ENCODE measurements around the gene HES2.

GRCh38 chr1:6441586-6441985 is 21.9 kb upstream of the HES2 start:
- no peak for TF ChIP-seq ZFP3 (CRISPR knock-in tag; IDR thresholded peaks at IDR 0.05)
- no peak for TF ChIP-seq RARB (CRISPR knock-in tag; IDR thresholded peaks at IDR 0.05)
- no peak for TF ChIP-seq ZNF565 (CRISPR knock-in tag; conservative IDR thresholded peaks at IDR 0.05; ENCODE audit: low read depth)
- no peak for TF ChIP-seq PATZ1 (CRISPR knock-in tag; IDR thresholded peaks at IDR 0.05; ENCODE audit: borderline replicate concordance)
- no peak for TF ChIP-seq CSDC2 (CRISPR knock-in tag; IDR thresholded peaks at IDR 0.05)
- TF ChIP-seq ISL1 (CRISPR knock-in tag; IDR thresholded peaks at IDR 0.05) = no peak
- TF ChIP-seq TOX (CRISPR knock-in tag; IDR thresholded peaks at IDR 0.05; ENCODE audit: borderline replicate concordance) = no peak
- TF ChIP-seq OSR1 (CRISPR knock-in tag; IDR thresholded peaks at IDR 0.05) = no peak
- TF ChIP-seq CREB5 (CRISPR knock-in tag; IDR thresholded peaks at IDR 0.05; ENCODE audit: low read depth) = no peak
- TF ChIP-seq ZC3H10 (CRISPR knock-in tag; IDR thresholded peaks at IDR 0.05) = no peak
- no peak for TF ChIP-seq ARNTL (CRISPR knock-in tag; IDR thresholded peaks at IDR 0.05; ENCODE audit: borderline replicate concordance, low read depth)
- no peak for TF ChIP-seq TCF4 (CRISPR knock-in tag; IDR thresholded peaks at IDR 0.05; ENCODE audit: borderline replicate concordance)
- no peak for TF ChIP-seq ESRRG (CRISPR knock-in tag; IDR thresholded peaks at IDR 0.05)

Measured in SK-N-SH treated with all-trans-retinoic acid at 6 μM for 48 hours (cell line).